Right atrium auricular region (tissue), 2 donors: ENCODE data around the gene GRM8. TPM values are rescaled to one million over a fixed set of nuclear protein-coding genes. Genes with fewer than 3 reads are reported as not detected.

Experiments used
- DNase-seq: peaks from one replicate; pipeline ENCODE4 v3.0.0-alpha.2; 2019; ENCODE audit warnings: low spot score
- H3K27ac ChIP-seq, 2 donors: fragments of 200-600 bp; sonication (generic); 1 replicate in 1 of 2; 2 replicates in 1 of 2; pipeline ENCODE4 v1.5.1; 2016 to 2019
- H3K27me3 ChIP-seq, 2 donors: fragments of 200-600 bp; sonication (generic); one replicate each; pipeline versions ENCODE4 v1.5.1 to v1.6.0; 2017 to 2019
- H3K36me3 ChIP-seq: fragments of 200-600 bp; sonication (generic); one replicate; pipeline ENCODE4 v1.5.1; 2016
- H3K4me1 ChIP-seq, 2 donors: fragments of 200-600 bp; sonication (generic); one replicate each; pipeline versions ENCODE4 v1.5.1 to v1.6.0; 2017 to 2019
- H3K4me3 ChIP-seq, 2 donors: fragments of 200-600 bp; sonication (generic); 1 replicate in 1 of 2; 2 replicates in 1 of 2; pipeline ENCODE4 v1.5.1; 2017 to 2019; ENCODE audit warnings: mild to moderate bottlenecking in 1 of 2, moderate library complexity in 1 of 2
- H3K9me3 ChIP-seq, 2 donors: fragments of 200-600 bp; sonication (generic); one replicate each; pipeline ENCODE4 v1.5.1; 2019
- total RNA-seq, 2 donors: library from RNA; depleted of rRNA; stranded (reverse); fragments of >200 nt; gene quantifications; one replicate each; pipeline ENCODE4 v1.1.0, GENCODE V29; 2016
- TF ChIP-seq, protein P1 (sequence below), 2 donors: fragments of 200-600 bp; sonication (generic); IDR thresholded peaks; one replicate each; pipeline ENCODE4 v1.5.1; 2019; ENCODE audit warnings: antibody characterized with exemption in 2 of 2

GRM8 gene
- total RNA-seq, 2 donors from 2014 or later: not detected

DNA sequence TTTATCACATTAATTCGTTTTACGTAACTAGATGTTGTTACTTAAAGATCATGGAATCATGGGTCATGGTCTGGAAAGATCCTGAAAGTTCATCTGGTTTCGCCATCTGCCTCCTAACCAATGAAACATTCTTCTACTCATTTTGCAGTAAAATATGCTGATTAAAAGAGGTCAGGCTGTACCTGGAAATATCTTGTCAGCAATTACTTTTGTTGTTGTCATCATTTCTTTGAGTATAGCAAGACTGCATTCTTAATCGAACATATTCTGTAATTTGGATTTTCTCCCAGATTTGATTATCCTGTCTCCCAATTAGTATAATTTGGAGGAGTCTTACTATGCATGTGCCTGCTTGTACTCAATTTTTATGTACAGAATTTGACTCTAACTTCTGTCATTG is 833.7 kb downstream of the GRM8 start:
- no peak for DNase-seq
- Histone ChIP-seq H3K4me1 (no peaks in the 10 kb centered on the region), H3K36me3 (no peaks in the 10 kb centered on the region), H3K27ac (no peak overlapping the region), H3K9me3 (no peaks in the 10 kb centered on the region), H3K27me3 (no peaks in the 10 kb centered on the region), H3K4me3 (no peak overlapping the region)
- TF ChIP-seq, protein P1, sequence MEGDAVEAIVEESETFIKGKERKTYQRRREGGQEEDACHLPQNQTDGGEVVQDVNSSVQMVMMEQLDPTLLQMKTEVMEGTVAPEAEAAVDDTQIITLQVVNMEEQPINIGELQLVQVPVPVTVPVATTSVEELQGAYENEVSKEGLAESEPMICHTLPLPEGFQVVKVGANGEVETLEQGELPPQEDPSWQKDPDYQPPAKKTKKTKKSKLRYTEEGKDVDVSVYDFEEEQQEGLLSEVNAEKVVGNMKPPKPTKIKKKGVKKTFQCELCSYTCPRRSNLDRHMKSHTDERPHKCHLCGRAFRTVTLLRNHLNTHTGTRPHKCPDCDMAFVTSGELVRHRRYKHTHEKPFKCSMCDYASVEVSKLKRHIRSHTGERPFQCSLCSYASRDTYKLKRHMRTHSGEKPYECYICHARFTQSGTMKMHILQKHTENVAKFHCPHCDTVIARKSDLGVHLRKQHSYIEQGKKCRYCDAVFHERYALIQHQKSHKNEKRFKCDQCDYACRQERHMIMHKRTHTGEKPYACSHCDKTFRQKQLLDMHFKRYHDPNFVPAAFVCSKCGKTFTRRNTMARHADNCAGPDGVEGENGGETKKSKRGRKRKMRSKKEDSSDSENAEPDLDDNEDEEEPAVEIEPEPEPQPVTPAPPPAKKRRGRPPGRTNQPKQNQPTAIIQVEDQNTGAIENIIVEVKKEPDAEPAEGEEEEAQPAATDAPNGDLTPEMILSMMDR (IDR thresholded peaks at IDR 0.05): no peak

DNA sequence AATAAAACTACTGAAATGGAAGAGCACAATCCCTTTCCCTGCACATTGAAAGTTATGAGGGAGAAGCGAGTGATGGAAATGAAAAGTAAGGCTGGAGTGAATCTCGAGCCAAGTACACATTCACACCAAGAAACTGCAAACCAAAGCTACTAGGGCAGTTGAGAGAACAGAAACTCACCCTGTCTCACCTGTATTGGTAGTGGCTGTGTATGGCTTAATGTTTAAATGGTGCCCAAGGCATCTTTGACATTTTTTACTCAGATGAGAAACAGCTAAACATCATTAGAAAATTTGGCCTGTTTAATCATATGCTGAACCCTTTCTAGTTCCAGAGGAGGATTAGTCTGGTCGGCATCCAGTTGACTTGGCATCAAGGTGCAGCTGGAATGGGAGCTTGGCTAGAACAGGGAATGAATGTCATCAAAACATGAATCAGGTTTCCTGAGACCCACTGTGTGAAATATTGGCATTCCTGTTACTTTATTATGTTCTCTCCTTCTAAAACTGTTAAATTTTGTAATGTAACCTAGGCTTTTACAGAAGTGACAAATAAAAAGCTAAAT is 840.8 kb downstream of the GRM8 start:
- TF ChIP-seq, protein P1 (IDR thresholded peaks at IDR 0.05): no peak
- H3K4me3 ChIP-seq: no peak overlapping the region

DNA sequence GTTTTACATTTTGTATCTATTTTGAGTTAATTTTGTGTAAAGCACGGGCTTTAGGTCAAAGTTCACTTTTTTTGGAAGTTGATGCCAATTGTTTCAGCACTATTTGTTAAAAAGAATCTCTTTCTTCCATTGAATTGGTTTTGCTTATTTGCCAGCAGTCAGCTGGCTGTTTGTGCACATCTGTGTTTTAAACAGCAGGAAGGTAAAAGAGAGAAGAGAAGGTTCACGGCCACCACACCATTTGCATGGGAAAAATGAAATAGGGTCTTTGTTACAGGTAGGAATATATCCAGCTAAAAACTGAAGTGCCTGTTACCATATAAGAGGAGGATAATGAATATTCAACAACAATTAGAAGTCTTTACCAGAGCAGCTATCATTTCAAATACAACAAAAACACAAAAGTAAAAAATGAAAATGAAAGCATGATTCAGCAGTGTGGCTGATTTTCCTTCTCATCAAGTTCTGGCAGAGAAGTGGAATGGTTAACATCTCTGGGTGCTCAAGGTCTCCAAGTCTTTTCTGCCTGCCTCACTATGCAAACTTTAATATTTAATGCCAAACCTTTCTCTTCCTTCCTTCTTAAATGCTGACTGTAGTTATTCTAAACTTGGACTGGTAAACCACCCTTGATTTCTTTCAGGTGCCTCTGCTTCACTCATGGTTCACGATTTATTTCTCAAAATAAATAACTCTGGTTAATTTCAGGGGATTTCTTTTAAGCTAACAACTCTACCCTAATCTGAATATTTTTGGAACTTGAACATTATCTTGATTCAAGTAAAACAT is 841.5 kb downstream of the GRM8 start:
- TF ChIP-seq, protein P1 (IDR thresholded peaks at IDR 0.05): no peak

More for the DNA sequence above, 840.8 kb downstream of the GRM8 start:
- H3K27me3 ChIP-seq: no peaks in the 10 kb centered on the region
- no peaks in the 10 kb centered on the region for H3K4me1 ChIP-seq
- H3K9me3 ChIP-seq: no peaks in the 10 kb centered on the region
- DNase-seq: no peak
- H3K27ac ChIP-seq: no peak overlapping the region
- H3K36me3 ChIP-seq: no peaks in the 10 kb centered on the region

DNA sequence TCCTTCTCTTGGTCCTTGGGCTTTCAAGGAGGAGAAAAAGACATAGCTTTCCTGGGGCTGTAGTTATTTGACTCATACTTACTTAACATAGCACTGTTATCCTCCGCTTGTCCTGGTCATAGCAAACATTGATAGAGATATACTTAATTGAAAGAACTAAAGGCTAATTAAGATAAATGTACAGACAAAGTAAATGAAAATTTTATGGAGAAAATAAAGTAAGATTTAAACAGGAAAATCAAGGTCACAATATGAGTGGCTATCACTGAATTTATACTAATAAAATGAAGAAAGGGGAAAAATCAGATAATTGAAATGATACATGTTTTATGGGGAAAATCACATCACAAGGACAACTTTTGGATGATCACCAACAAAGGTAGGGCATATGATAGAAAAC is 849.7 kb downstream of the GRM8 start:
- H3K4me1 ChIP-seq: no peaks in the 10 kb centered on the region
- no peak overlapping the region for H3K4me3 ChIP-seq
- H3K36me3 ChIP-seq: no peaks in the 10 kb centered on the region
- DNase-seq: no peak
- no peak overlapping the region for H3K27ac ChIP-seq
- TF ChIP-seq, protein P1 (IDR thresholded peaks at IDR 0.05): no peak
- H3K27me3 ChIP-seq: no peaks in the 10 kb centered on the region
- no peaks in the 10 kb centered on the region for H3K9me3 ChIP-seq

More for the DNA sequence above, 841.5 kb downstream of the GRM8 start:
- Histone ChIP-seq H3K4me3 (no peak overlapping the region), H3K4me1 (no peaks in the 10 kb centered on the region), H3K27me3 (no peaks in the 10 kb centered on the region), H3K36me3 (no peaks in the 10 kb centered on the region), H3K9me3 (no peaks in the 10 kb centered on the region), H3K27ac (no peak overlapping the region)
- no peak for DNase-seq

DNA sequence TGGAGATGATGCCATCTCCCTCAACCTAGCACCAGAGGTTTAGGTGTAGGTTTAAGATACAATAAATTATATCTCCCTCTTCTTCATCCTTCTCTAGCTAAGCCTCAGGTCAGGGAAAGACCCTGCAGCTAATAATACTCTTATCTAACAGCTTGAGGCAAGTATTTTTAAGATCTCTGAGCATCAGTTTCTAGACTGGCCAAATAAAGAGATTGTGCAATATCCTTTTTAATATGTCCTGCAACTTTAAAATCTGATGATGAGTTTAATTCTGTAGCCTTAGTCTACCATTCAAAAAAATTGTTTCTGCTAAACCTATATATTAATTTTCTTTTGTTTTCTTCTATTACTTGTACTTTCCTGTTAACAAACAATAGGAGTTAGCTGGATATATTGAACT is 850.8 kb downstream of the GRM8 start:
- no peaks in the 10 kb centered on the region for H3K27me3 ChIP-seq
- TF ChIP-seq, protein P1 (IDR thresholded peaks at IDR 0.05): no peak
- H3K36me3 ChIP-seq: no peaks in the 10 kb centered on the region
- H3K4me3 ChIP-seq: no peak overlapping the region
- H3K9me3 ChIP-seq: no peaks in the 10 kb centered on the region
- H3K4me1 ChIP-seq: no peaks in the 10 kb centered on the region
- no peak for DNase-seq
- no peak overlapping the region for H3K27ac ChIP-seq
